H1 (cell line): ENCODE measurements around the gene KCNH1. TPM values are rescaled to one million over a fixed set of nuclear protein-coding genes. Genes with fewer than 3 reads are reported as not detected.

ENCODE experiments used
- CEBPB ChIP-seq: IDR thresholded peaks from 2 replicates; pipeline ENCODE4 v1.6.1; 2012; ENCODE audit warnings: low read depth, low read length
- JUN ChIP-seq: IDR thresholded peaks from 2 replicates; pipeline ENCODE4 v1.6.1; 2011; ENCODE audit warnings: low read depth, mild to moderate bottlenecking, improper control_type of control experiment, low read length
- NANOG ChIP-seq: IDR thresholded peaks from 2 replicates; pipeline ENCODE4 v1.6.1; 2011; ENCODE audit warnings: low read length, low read depth, mild to moderate bottlenecking, inconsistent platforms; ENCODE audit not compliant: insufficient read depth, poor library complexity, severe bottlenecking
- POLR2A ChIP-seq, 2 experiments: IDR thresholded peaks; 1 replicate in 1 of 2; 2 replicates in 1 of 2; pipeline ENCODE4 v1.6.1; 2011; ENCODE audit warnings: low read depth in 2 of 2, low read length in 2 of 2, mild to moderate bottlenecking in 2 of 2; ENCODE audit errors: control extremely low read depth in 1 of 2
- TAF1 ChIP-seq: IDR thresholded peaks from 2 replicates; pipeline ENCODE4 v1.6.1; 2011; ENCODE audit warnings: mild to moderate bottlenecking, low read depth, low read length
- TAF7 ChIP-seq: optimal IDR thresholded peaks from 2 replicates; pipeline ENCODE3; 2011; ENCODE audit warnings: low read depth, mild to moderate bottlenecking, inconsistent platforms, low read length, moderate library complexity, borderline replicate concordance
- TEAD4 ChIP-seq: IDR thresholded peaks from 2 replicates; pipeline ENCODE4 v1.6.1; 2012; ENCODE audit warnings: low read depth, low read length, inconsistent platforms, mixed read lengths
- polyA plus RNA-seq, 7 experiments: library from polyadenylated mRNA; depleted of rRNA in 3 of 7; stranded (reverse) in 5 of 7; unstranded in 2 of 7; fragments of >200 nt in 5 of 7; fragments of 200-250 nt in 2 of 7; gene quantifications; 1 replicate in 5 of 7; 2 replicates in 1 of 7; 4 replicates in 1 of 7; pipeline versions ENCODE4 v1.2.1 to v1.2.3, GENCODE V29; 2011 to 2013; ENCODE audit warnings: missing spikeins in 2 of 7, mixed read lengths in 2 of 7
- total RNA-seq: library from RNA; stranded (reverse); fragmentation: NEBNext Ultra II Directional; extraction: Animal tissue kit (Norgen Biotek cat#: 25700); gene quantifications from 2 replicates; pipeline ENCODE4 v1.2.1, GENCODE V29; 2021
- TF ChIP-seq, protein P1 (sequence below): fragments of 300-600 bp; sonication (generic); IDR thresholded peaks from 2 replicates; pipeline ENCODE4 v1.7.1; 2012; ENCODE audit warnings: low read length, moderate library complexity, mild to moderate bottlenecking, inconsistent platforms; ENCODE audit not compliant: insufficient replicate concordance
- TF ChIP-seq, protein P2 (sequence below): IDR thresholded peaks from 2 replicates; pipeline ENCODE4 v1.6.1; 2012; ENCODE audit warnings: inconsistent platforms

Gene KCNH1
- total and polyA plus RNA-seq, 2 of the 8 experiments (the other 6 are each of a cell fraction or from before 2014, with no cell fraction given) = 0.27 to 0.34 TPM

DNA sequence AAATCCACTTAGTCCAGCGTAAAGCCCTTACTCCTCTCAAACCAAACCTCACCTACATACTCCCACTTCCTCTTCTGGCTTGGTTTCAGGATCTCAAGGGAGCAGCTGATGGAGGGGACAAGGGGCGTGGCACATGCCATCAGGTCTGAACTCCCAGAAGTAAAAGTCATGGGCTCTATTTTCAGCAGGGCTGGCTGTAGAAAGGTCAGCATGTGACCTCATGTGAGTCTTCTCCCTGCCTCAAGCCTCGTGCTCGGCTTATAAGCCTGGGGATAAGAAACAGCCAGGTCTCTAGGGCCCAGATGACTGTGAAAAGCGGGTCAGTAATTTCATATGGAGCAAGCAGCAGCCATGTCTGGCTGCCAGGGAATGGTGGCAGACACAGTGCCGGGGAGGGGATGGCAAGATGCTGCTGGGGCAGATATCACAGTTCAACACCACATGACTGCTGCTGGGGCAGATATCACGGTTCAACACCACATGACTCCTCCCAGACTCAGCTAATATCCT lies 227.9 kb downstream of the KCNH1 start (continued):
- TF ChIP-seq, protein P1, sequence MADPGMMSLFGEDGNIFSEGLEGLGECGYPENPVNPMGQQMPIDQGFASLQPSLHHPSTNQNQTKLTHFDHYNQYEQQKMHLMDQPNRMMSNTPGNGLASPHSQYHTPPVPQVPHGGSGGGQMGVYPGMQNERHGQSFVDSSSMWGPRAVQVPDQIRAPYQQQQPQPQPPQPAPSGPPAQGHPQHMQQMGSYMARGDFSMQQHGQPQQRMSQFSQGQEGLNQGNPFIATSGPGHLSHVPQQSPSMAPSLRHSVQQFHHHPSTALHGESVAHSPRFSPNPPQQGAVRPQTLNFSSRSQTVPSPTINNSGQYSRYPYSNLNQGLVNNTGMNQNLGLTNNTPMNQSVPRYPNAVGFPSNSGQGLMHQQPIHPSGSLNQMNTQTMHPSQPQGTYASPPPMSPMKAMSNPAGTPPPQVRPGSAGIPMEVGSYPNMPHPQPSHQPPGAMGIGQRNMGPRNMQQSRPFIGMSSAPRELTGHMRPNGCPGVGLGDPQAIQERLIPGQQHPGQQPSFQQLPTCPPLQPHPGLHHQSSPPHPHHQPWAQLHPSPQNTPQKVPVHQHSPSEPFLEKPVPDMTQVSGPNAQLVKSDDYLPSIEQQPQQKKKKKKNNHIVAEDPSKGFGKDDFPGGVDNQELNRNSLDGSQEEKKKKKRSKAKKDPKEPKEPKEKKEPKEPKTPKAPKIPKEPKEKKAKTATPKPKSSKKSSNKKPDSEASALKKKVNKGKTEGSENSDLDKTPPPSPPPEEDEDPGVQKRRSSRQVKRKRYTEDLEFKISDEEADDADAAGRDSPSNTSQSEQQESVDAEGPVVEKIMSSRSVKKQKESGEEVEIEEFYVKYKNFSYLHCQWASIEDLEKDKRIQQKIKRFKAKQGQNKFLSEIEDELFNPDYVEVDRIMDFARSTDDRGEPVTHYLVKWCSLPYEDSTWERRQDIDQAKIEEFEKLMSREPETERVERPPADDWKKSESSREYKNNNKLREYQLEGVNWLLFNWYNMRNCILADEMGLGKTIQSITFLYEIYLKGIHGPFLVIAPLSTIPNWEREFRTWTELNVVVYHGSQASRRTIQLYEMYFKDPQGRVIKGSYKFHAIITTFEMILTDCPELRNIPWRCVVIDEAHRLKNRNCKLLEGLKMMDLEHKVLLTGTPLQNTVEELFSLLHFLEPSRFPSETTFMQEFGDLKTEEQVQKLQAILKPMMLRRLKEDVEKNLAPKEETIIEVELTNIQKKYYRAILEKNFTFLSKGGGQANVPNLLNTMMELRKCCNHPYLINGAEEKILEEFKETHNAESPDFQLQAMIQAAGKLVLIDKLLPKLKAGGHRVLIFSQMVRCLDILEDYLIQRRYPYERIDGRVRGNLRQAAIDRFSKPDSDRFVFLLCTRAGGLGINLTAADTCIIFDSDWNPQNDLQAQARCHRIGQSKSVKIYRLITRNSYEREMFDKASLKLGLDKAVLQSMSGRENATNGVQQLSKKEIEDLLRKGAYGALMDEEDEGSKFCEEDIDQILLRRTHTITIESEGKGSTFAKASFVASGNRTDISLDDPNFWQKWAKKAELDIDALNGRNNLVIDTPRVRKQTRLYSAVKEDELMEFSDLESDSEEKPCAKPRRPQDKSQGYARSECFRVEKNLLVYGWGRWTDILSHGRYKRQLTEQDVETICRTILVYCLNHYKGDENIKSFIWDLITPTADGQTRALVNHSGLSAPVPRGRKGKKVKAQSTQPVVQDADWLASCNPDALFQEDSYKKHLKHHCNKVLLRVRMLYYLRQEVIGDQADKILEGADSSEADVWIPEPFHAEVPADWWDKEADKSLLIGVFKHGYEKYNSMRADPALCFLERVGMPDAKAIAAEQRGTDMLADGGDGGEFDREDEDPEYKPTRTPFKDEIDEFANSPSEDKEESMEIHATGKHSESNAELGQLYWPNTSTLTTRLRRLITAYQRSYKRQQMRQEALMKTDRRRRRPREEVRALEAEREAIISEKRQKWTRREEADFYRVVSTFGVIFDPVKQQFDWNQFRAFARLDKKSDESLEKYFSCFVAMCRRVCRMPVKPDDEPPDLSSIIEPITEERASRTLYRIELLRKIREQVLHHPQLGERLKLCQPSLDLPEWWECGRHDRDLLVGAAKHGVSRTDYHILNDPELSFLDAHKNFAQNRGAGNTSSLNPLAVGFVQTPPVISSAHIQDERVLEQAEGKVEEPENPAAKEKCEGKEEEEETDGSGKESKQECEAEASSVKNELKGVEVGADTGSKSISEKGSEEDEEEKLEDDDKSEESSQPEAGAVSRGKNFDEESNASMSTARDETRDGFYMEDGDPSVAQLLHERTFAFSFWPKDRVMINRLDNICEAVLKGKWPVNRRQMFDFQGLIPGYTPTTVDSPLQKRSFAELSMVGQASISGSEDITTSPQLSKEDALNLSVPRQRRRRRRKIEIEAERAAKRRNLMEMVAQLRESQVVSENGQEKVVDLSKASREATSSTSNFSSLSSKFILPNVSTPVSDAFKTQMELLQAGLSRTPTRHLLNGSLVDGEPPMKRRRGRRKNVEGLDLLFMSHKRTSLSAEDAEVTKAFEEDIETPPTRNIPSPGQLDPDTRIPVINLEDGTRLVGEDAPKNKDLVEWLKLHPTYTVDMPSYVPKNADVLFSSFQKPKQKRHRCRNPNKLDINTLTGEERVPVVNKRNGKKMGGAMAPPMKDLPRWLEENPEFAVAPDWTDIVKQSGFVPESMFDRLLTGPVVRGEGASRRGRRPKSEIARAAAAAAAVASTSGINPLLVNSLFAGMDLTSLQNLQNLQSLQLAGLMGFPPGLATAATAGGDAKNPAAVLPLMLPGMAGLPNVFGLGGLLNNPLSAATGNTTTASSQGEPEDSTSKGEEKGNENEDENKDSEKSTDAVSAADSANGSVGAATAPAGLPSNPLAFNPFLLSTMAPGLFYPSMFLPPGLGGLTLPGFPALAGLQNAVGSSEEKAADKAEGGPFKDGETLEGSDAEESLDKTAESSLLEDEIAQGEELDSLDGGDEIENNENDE = no peak
- no peak for TF ChIP-seq CEBPB
- TF ChIP-seq TAF1 = no peak
- no peak for TF ChIP-seq TEAD4
- no peak for TF ChIP-seq NANOG
- TF ChIP-seq, protein P2, sequence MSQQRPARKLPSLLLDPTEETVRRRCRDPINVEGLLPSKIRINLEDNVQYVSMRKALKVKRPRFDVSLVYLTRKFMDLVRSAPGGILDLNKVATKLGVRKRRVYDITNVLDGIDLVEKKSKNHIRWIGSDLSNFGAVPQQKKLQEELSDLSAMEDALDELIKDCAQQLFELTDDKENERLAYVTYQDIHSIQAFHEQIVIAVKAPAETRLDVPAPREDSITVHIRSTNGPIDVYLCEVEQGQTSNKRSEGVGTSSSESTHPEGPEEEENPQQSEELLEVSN = no peak
- TF ChIP-seq TAF7 = no peak
- TF ChIP-seq POLR2A (IDR thresholded peaks at IDR 0.05; ENCODE audit: control extremely low read depth in 1 of 2, low read depth in 2 of 2, low read length in 2 of 2) = no peak
- TF ChIP-seq JUN = no peak
